ENCODE results near the gene PLS3. TPM values are rescaled to one million over a fixed set of nuclear protein-coding genes. Genes with fewer than 3 reads are reported as not detected.
A peak's percentile ranks its signal among the peaks of the same experiment; 100 is the strongest.

The PLS3 gene
- total and polyA plus RNA-seq, 2 of the 4 experiments (the other 2 are of a cell fraction): 158 to 252 TPM

- no CpG with 5 or more reads among the region's 4 CpGs for WGBS, 2 experiments (ENCODE audit: extremely low coverage in 2 of 2, insufficient read length in 1 of 2)
- Histone ChIP-seq H3K56ac (ENCODE audit: extremely low read depth, insufficient read depth, low read length) (no peak overlapping the region), H3K23ac (ENCODE audit: low read depth, low read length) (no peak overlapping the region), H3K27me3 (ENCODE audit: control insufficient read depth, insufficient read depth, low read length) (no peaks in the 10 kb centered on the region; the same call in 1 of the 2 replicates), H3K4ac (ENCODE audit: low read depth, low read length) (no peak overlapping the region), H2BK15ac (ENCODE audit: low read depth, low read length) (0 out of 3 replicates have a peak overlapping the region, but pooled peaks have one; percentile 38), H3K4me3 (ENCODE audit: insufficient read depth, low read depth, low read length) (no peak overlapping the region), H3K79me1 (ENCODE audit: low read depth in 1 of 2, low read length in 2 of 2) (no peaks in the 10 kb centered on the region), H3K9me3 (ENCODE audit: control insufficient read depth, insufficient read depth, low read length) (no peaks in the 10 kb centered on the region), H4K5ac (ENCODE audit: low read depth, low read length) (no peak overlapping the region), H3K27ac (ENCODE audit: insufficient read depth, low read length) (no peak overlapping the region), H3K14ac (replicated peaks; ENCODE audit: low read depth, low read length) (no peak overlapping the region), H2BK120ac (ENCODE audit: low read depth, low read length) (no peak overlapping the region), H2BK5ac (ENCODE audit: low read depth, low read length, poor library complexity, severe bottlenecking) (no peak overlapping the region), H4K91ac (ENCODE audit: insufficient read depth, low read depth, low read length) (no peak overlapping the region), H3K9me1 (ENCODE audit: insufficient read depth, low read length) (peaks cover 3% of the 10 kb centered on the region; the same call in 1 of the 2 replicates), H2BK20ac (ENCODE audit: low read depth, low read length) (no peak overlapping the region), H3K9ac (ENCODE audit: low read depth, low read length) (no peak overlapping the region), H3K18ac (ENCODE audit: low read depth, low read length) (no peak overlapping the region), H3K36me3 (ENCODE audit: control insufficient read depth, insufficient read depth, low read length) (no peaks in the 10 kb centered on the region), H2AFZ (replicated peaks; ENCODE audit: low read length, poor library complexity) (no peak overlapping the region), H4K20me1 (ENCODE audit: insufficient read depth, low read length) (no peaks in the 10 kb centered on the region), H3K4me2 (ENCODE audit: low read depth, low read length) (no peak overlapping the region), H2AK5ac (ENCODE audit: low read depth, low read length) (no peak overlapping the region), H4K8ac (ENCODE audit: low read depth in 2 of 2, low read length in 2 of 2) (no peak overlapping the region; a peak in 1 of 4 replicates), H2AK9ac (replicated peaks; ENCODE audit: low read depth, low read length, poor library complexity) (no peak overlapping the region), H3K4me1 (ENCODE audit: control insufficient read depth, insufficient read depth, low read length) (peaks cover 3% of the 10 kb centered on the region; the same call in 1 of the 2 replicates)
- no peak for TF ChIP-seq RCOR1 (IDR thresholded peaks at IDR 0.05; ENCODE audit: insufficient replicate concordance, low read length)
- no peak for TF ChIP-seq ELK1 (IDR thresholded peaks at IDR 0.05; ENCODE audit: borderline replicate concordance, low read depth, low read length)
- TF ChIP-seq BHLHE40 (IDR thresholded peaks at IDR 0.05; ENCODE audit: low read depth, low read length): no peak
- no TSS peak for BruUV-seq (replicated peaks)
- intact Hi-C loops (cut with micrococcal nuclease): no loop called here
- ATAC-seq (ENCODE audit: low read depth) (0 out of 2 replicates have a peak, but pooled peaks have one; percentile 44), DNase-seq (peak; percentile 65)
- in situ Hi-C loops (cut with MboI; ENCODE audit: low sequenced_read_pairs): no loop called here
- ChIA-PET POLR2A (ENCODE audit: unreplicated experiment) (no interaction called here), CTCF (no interaction called here)
- dilution Hi-C loops (cut with HindIII; ENCODE audit: low sequenced_read_pairs, unreplicated experiment): no loop called here
Observed at GRCh38 chrX:115531818-115532403, 29.1 kb upstream of the PLS3 start.

Data from IMR-90 (cell line).